Embryonic facial prominence (tissue), 1 donor: ENCODE measurements around the gene ARVCF.

Experiments used
- DNase-seq: peaks from one replicate; pipeline ENCODE4 v3.0.0-alpha.2; 2016; ENCODE audit errors: extremely low spot score

Gene ARVCF

GRCh38 chr22:19973551-19974267, 42.9 kb downstream of the ARVCF start:
- no peak for DNase-seq

- DNase-seq = no peak
These were observed 43.7 kb downstream of the ARVCF start for GRCh38 chr22:19972652-19973550.

GRCh38 chr22:19972251-19972650, 44.4 kb downstream of the ARVCF start:
- DNase-seq = no peak

GRCh38 chr22:19971276-19972124, 45.1 kb downstream of the ARVCF start:
- DNase-seq = no peak

GRCh38 chr22:19970479-19971275, 45.9 kb downstream of the ARVCF start:
- DNase-seq = no peak

- no peak for DNase-seq
These were observed 46.6 kb downstream of the ARVCF start for GRCh38 chr22:19970031-19970478.

- no peak for DNase-seq
These were observed 47.3 kb downstream of the ARVCF start for GRCh38 chr22:19969141-19969928.

- DNase-seq = no peak
These were observed 48.2 kb downstream of the ARVCF start for GRCh38 chr22:19968450-19968891.

- no peak for DNase-seq
These were observed 48.7 kb downstream of the ARVCF start for GRCh38 chr22:19967850-19968449.

GRCh38 chr22:19966908-19967750, 49.5 kb downstream of the ARVCF start:
- DNase-seq = no peak

- DNase-seq = no peak
These were observed 50.6 kb downstream of the ARVCF start for GRCh38 chr22:19965771-19966709.

- no peak for DNase-seq
These were observed 51.8 kb downstream of the ARVCF start for GRCh38 chr22:19964701-19965386.

- DNase-seq = no peak
These were observed 52.6 kb downstream of the ARVCF start for GRCh38 chr22:19963863-19964642.

- DNase-seq = no peak
These were observed 53.5 kb downstream of the ARVCF start for GRCh38 chr22:19962909-19963806.

GRCh38 chr22:19962246-19962908, 54.2 kb downstream of the ARVCF start:
- DNase-seq = no peak
